Measurements from ENCODE around the gene ASB16. TPM values are rescaled to one million over a fixed set of nuclear protein-coding genes. Genes with fewer than 3 reads are reported as not detected.

The ASB16 gene
- total RNA-seq, 1 experiment from 2014 or later: 0.37 TPM

DNA sequence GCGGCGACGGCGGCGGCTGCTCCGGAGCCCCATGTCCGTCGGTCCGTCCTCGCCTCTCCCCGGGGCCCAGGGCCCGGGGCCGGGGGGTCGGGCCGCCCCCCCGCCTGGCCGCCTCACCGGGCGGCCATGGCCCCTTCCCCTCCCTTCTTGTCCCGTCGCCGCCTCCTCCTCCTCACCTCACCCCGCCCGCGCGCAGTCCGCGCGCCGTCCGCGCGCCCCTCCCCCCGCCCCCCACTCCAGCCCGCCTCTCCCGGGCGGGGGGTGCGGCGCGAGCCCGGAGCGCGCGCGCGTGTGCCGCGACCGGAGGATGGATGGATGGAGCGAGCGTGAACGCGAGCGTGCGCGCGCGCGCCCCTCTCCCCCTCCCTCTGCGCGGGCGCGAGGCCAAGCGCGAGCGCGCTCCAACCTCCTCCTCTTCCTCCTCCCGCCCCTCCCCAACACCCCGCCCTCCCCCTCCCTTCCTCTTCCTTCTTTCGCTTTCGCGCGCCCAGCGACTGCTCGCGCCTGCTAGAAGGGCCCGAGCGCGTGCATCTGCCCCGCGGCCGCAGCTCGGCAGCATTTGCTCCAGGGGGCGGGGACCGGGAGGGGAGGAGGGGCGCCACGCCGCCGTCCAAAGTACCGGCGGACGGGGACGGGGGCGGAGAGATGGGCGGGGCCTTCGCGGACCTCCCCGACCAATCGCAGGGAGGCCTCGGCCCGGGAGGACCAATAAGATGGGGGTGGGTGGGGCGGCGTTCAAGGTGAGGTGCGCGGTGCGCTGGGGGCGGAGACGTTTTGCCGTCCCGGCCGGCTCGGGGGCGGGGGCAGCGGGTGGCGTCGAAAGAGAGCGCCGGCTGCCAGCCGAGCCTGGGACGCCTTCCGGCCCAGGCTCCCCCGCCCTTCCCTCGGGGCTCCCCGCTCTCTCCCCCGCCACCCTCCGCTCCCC is 29.3 kb downstream of the ASB16 start, which contains the start of gene ATXN7L3:
TSS of gene ATXN7L3 (minus strand) at position 332 of the 925 bp plus-strand sequence. CDS start 1,814 bp downstream, outside the sequence.
- Histone ChIP-seq H3K36me3 (ENCODE audit: control insufficient read depth in 1 of 2, insufficient read depth in 2 of 2, low read length in 2 of 2) (peaks cover 19% of the 10 kb centered on the region in 2 experiments; a peak in 3 of 4 replicates), H3K27me3 (ENCODE audit: insufficient read depth, low read length) (no peaks in the 10 kb centered on the region), H2AFZ (ENCODE audit: low read depth, low read length, poor library complexity, severe bottlenecking) (no peak within 1 kb of the TSS), H3K79me2 (ENCODE audit: insufficient read depth, low read length) (peaks cover 25% of the 10 kb centered on the region), H3K4me3 (replicated peaks in 1 of 2; ENCODE audit: low read depth in 1 of 2, low read length in 2 of 2) (peak within 1 kb of the TSS; percentile 81 to 88), H3K9ac (ENCODE audit: low read length) (peak within 1 kb of the TSS; percentile 94), H3K4me2 (ENCODE audit: low read length) (peak within 1 kb of the TSS; percentile 95), H3K27ac (ENCODE audit: low read depth, low read length) (peak within 1 kb of the TSS; percentile 98), H3K4me1 (ENCODE audit: control insufficient read depth in 1 of 2, insufficient read depth in 2 of 2, low read length in 2 of 2) (peaks cover 38 to 43% of the 10 kb centered on the region in 2 experiments), H3K9me2 (ENCODE audit: insufficient read depth) (no peaks in the 10 kb centered on the region), H3K9me3 (ENCODE audit: control insufficient read depth in 1 of 2, insufficient read depth in 1 of 2, low read depth in 1 of 2, low read length in 2 of 2) (no peaks in the 10 kb centered on the region), H4K20me1 (ENCODE audit: insufficient read depth) (no peaks in the 10 kb centered on the region)
- ATAC-seq: peak; percentile 79
- BruUV-seq (replicated peaks): no TSS peak
- TF ChIP-seq SIN3A (IDR thresholded peaks at IDR 0.05; ENCODE audit: low read depth) (0 out of 2 replicates have a peak, but pooled peaks have one; percentile 53), EGR1 (IDR thresholded peaks at IDR 0.05; ENCODE audit: low read depth) (peak; percentile 87), POLR2AphosphoS5 (IDR thresholded peaks at IDR 0.05; ENCODE audit: low read depth, low read length) (no peak; the same call in none of the 2 replicates), SP1 (IDR thresholded peaks at IDR 0.05; ENCODE audit: low read depth) (peak; percentile 93), RAD21 (IDR thresholded peaks at IDR 0.05; ENCODE audit: low read depth) (no peak), MAX (IDR thresholded peaks at IDR 0.05) (peak; percentile 50; the same call in 1 of the 2 replicates), SRF (IDR thresholded peaks at IDR 0.05; ENCODE audit: low read depth) (no peak)
- TF ChIP-seq, protein P1, sequence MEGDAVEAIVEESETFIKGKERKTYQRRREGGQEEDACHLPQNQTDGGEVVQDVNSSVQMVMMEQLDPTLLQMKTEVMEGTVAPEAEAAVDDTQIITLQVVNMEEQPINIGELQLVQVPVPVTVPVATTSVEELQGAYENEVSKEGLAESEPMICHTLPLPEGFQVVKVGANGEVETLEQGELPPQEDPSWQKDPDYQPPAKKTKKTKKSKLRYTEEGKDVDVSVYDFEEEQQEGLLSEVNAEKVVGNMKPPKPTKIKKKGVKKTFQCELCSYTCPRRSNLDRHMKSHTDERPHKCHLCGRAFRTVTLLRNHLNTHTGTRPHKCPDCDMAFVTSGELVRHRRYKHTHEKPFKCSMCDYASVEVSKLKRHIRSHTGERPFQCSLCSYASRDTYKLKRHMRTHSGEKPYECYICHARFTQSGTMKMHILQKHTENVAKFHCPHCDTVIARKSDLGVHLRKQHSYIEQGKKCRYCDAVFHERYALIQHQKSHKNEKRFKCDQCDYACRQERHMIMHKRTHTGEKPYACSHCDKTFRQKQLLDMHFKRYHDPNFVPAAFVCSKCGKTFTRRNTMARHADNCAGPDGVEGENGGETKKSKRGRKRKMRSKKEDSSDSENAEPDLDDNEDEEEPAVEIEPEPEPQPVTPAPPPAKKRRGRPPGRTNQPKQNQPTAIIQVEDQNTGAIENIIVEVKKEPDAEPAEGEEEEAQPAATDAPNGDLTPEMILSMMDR (IDR thresholded peaks at IDR 0.05 in 2 of 3, conservative IDR thresholded peaks at IDR 0.05 in 1 of 3; ENCODE audit: borderline replicate concordance in 1 of 3, insufficient read depth in 1 of 3, low read depth in 2 of 3, low read length in 2 of 3): no peak
- ChIA-PET POLR2A (interaction anchor here (0.6 to 1.0 kb wide), 6 partner anchors 13 to 374 kb away, joined by 3 to 4 read pairs (median 4); partner anchors contain the start of genes FAM171A2 and TMUB2), RAD21 (ENCODE audit: low non-redundant PET in 1 of 2, low total read pairs in 2 of 2, uncharacterized antibody in 2 of 2, unreplicated experiment in 2 of 2) (interaction anchor here in 1 of 2 experiments (0.7 kb wide), 1 partner anchor 76 kb away, joined by 4 read pairs; the partner anchor contains the start of gene HDAC5), CTCF (interaction anchor here (0.6 kb wide), 1 partner anchor 101 kb away, joined by 6 read pairs; no protein-coding TSS in a partner anchor)
- DNase-seq (ENCODE audit: low read depth, low spot score): peak; percentile 94
- intact Hi-C loops (cut with micrococcal nuclease): no loop called here

All from HCT116 (cell line).